HepG2 (cell line): ENCODE data around the gene PHF14. TPM values are rescaled to one million over a fixed set of nuclear protein-coding genes. Genes with fewer than 3 reads are reported as not detected.

Source experiments
- ATAC-seq: fragments of 200-7000 bp; cut with Tn5 transposase; 3 replicates; pipeline ENCODE4 v1.9.1; 2020; ENCODE audit warnings: mild to moderate bottlenecking, moderate library complexity
- BruUV-seq: library from RNA; stranded (reverse); fragments of 400-500 nt; replicated peaks from 2 replicates; lab custom pipeline; 2021; lab: Mats Ljungman, UMichigan
- CTCF ChIA-PET: fragments of 300-600 bp; formaldehyde crosslinking; extraction: SDS; loops from one replicate; lab custom pipeline; 2021; ENCODE audit warnings: low total read pairs, inconsistent platforms, low intra/inter-chr PET ratio; lab: Yijun Ruan, JAX
- POLR2A ChIA-PET: fragments of 350-600 bp; sonication (Branson Sonifier 250); formaldehyde crosslinking; loops from one replicate; lab custom pipeline; 2020; ENCODE audit warnings: antibody characterized with exemption, inconsistent platforms; lab: Yijun Ruan, JAX
- DNase-seq: peaks from one replicate; pipeline ENCODE4 v3.0.0-alpha.2; 2015; ENCODE audit warnings: low spot score
- FAIRE-seq: peaks from 3 replicates; lab custom pipeline; 2011; peaks lifted over from hg19 to GRCh38; lab: Jason Lieb, UNC
- H2AFZ ChIP-seq: one replicate; pipeline ENCODE4 v1.6.1; 2011; ENCODE audit warnings: low read length, inconsistent platforms
- H3K27ac ChIP-seq: fragments of 300-600 bp; 3 replicates; pipeline ENCODE4 v1.8.0; 2011; ENCODE audit warnings: mixed run types, mild to moderate bottlenecking, mixed read lengths, low read length, inconsistent platforms; ENCODE audit not compliant: insufficient read depth; ENCODE audit errors: extremely low read length
- H3K27me3 ChIP-seq, 2 experiments: fragments of 200-600 bp in 1 of 2; 2 replicates in 1 of 2; 3 replicates in 1 of 2; pipeline versions ENCODE4 v1.6.0 to v1.8.0; 2011; ENCODE audit warnings: low read length in 2 of 2, mild to moderate bottlenecking in 2 of 2, moderate library complexity in 2 of 2, inconsistent platforms in 1 of 2; ENCODE audit not compliant: insufficient read depth in 2 of 2, control insufficient read depth in 1 of 2
- H3K36me3 ChIP-seq, 2 experiments: fragments of 200-600 bp in 1 of 2; replicated peaks in 1 of 2; 2 replicates in 1 of 2; 3 replicates in 1 of 2; pipeline versions ENCODE4 v1.5.1 to v1.8.0; 2011; ENCODE audit warnings: low read length in 2 of 2, inconsistent platforms in 1 of 2; ENCODE audit not compliant: insufficient read depth in 2 of 2, control insufficient read depth in 1 of 2
- H3K4me1 ChIP-seq: 2 replicates; pipeline ENCODE4 v1.5.1; 2012; ENCODE audit warnings: low read length, inconsistent platforms; ENCODE audit not compliant: insufficient read depth
- H3K4me2 ChIP-seq: 2 replicates; pipeline ENCODE4 v1.6.0; 2011; ENCODE audit warnings: low read depth, low read length, inconsistent platforms
- H3K4me3 ChIP-seq, 3 experiments: fragments of 200-600 bp in 1 of 3; sonication (generic), shearing (Covaris generic) in 1 of 3; replicated peaks in 1 of 3; 2 replicates each; pipeline ENCODE4 v1.5.1; 2011 to 2016; ENCODE audit warnings: low read length in 3 of 3, inconsistent platforms in 2 of 3, low read depth in 2 of 3, mild to moderate bottlenecking in 2 of 3, control low read depth in 1 of 3, mixed read lengths in 1 of 3; ENCODE audit not compliant: insufficient read depth in 1 of 3
- H3K79me2 ChIP-seq: one replicate; pipeline ENCODE4 v1.6.1; 2011; ENCODE audit warnings: low read length, inconsistent platforms; ENCODE audit not compliant: insufficient read depth
- H3K9ac ChIP-seq: 2 replicates; pipeline ENCODE4 v1.6.0; 2011; ENCODE audit warnings: mild to moderate bottlenecking, low read depth, low read length, inconsistent platforms; ENCODE audit not compliant: insufficient read depth
- H3K9me3 ChIP-seq: 2 replicates; pipeline ENCODE4 v1.5.1; 2012; ENCODE audit warnings: mild to moderate bottlenecking, low read length
- H4K20me1 ChIP-seq: 2 replicates; pipeline ENCODE4 v1.6.0; 2011; ENCODE audit warnings: inconsistent platforms, mild to moderate bottlenecking, low read length, moderate library complexity; ENCODE audit not compliant: insufficient read depth
- CEBPB ChIP-seq: IDR thresholded peaks from 2 replicates; pipeline ENCODE4 v1.6.1; 2011; ENCODE audit warnings: low read depth, low read length, improper control_type of control experiment, borderline replicate concordance
- CREB1 ChIP-seq, 2 experiments: fragments of 450-650 bp in 1 of 2; IDR thresholded peaks; 2 replicates each; pipeline ENCODE4 v1.6.1; 2016 to 2017; ENCODE audit warnings: control low read depth in 1 of 2, mild to moderate bottlenecking in 1 of 2, missing compliant biosample characterization in 1 of 2, missing genetic modification characterization in 1 of 2
- EZH2 ChIP-seq: conservative IDR thresholded peaks from 2 replicates; pipeline ENCODE4 v1.6.1; 2012; ENCODE audit warnings: mild to moderate bottlenecking, low read depth, low read length, moderate library complexity
- FOXM1 ChIP-seq: sonication (generic); formaldehyde crosslinking; IDR thresholded peaks from 2 replicates; pipeline ENCODE4 v1.5.0; 2020; ENCODE audit warnings: missing genetic modification reagents
- FOXP1 ChIP-seq, 2 experiments: fragments of 450-650 bp in 1 of 2; IDR thresholded peaks; 2 replicates each; pipeline ENCODE4 v1.6.1; 2017 to 2018; ENCODE audit warnings: antibody characterized with exemption in 1 of 2
- HOXD1 ChIP-seq: sonication (generic); formaldehyde crosslinking; IDR thresholded peaks from 2 replicates; pipeline ENCODE4 v1.5.0; 2020; ENCODE audit warnings: missing genetic modification reagents
- NFRKB ChIP-seq: fragments of 450-650 bp; IDR thresholded peaks from 2 replicates; pipeline ENCODE4 v1.6.1; 2017
- SPEN ChIP-seq: sonication (generic); formaldehyde crosslinking; IDR thresholded peaks from 2 replicates; pipeline ENCODE4 v1.5.1; 2020; ENCODE audit warnings: low read depth, mild to moderate bottlenecking, missing genetic modification reagents
- TARDBP ChIP-seq: sonication (generic); formaldehyde crosslinking; IDR thresholded peaks from 2 replicates; pipeline ENCODE4 v1.8.0; 2022; ENCODE audit warnings: mild to moderate bottlenecking, missing genetic modification reagents
- TCF7L2 ChIP-seq: IDR thresholded peaks from 2 replicates; pipeline ENCODE4 v1.6.1; 2011; ENCODE audit warnings: mild to moderate bottlenecking, low read depth, low read length, moderate library complexity
- WGBS: methylation state at CpG from one replicate; pipeline ENCODE4 v1.1.6; 2017; ENCODE audit warnings: low lambda C conversion rate; 5-methylcytosine and 5-hydroxymethylcytosine counted together
- in situ Hi-C: cut with HindIII; loops from 2 replicates; pipeline ENCODE4 v1.10.0; 2017; ENCODE audit warnings: low pct_unique_long_range_greater_than_20kb; ENCODE audit not compliant: extremely low pct_ligation_motif_present
- intact Hi-C: fragments of 100-400 bp; cut with micrococcal nuclease; formaldehyde crosslinking; loops from one replicate; pipeline ENCODE4 v1.10.0; 2022; ENCODE audit not compliant: unreplicated experiment
- polyA plus RNA-seq, 8 experiments: library from polyadenylated mRNA; depleted of rRNA in 3 of 8; stranded (reverse) in 7 of 8; unstranded in 1 of 8; fragments of >200 nt; fragmentation: Illumina TruSeq in 4 of 8; extraction: Trizol in 4 of 8; gene quantifications; 2 replicates each; pipeline versions ENCODE4 v1.2.1 to v1.2.3, GENCODE V29; 2011 to 2016; ENCODE audit warnings: low read depth in 4 of 8, missing spikeins in 1 of 8, mixed read lengths in 1 of 8; ENCODE audit not compliant: insufficient read depth in 1 of 8
- total RNA-seq, 5 experiments: library from RNA; depleted of rRNA; stranded (reverse); fragments of >200 nt; fragmentation: Illumina TruSeq; extraction: Trizol; gene quantifications; 2 replicates each; pipeline ENCODE4 v1.2.3, GENCODE V29; 2016; ENCODE audit warnings: low read depth in 1 of 5
- TF ChIP-seq, protein P1 (sequence below): fragments of 450-650 bp; IDR thresholded peaks from 2 replicates; pipeline ENCODE4 v1.6.1; 2016
- TF ChIP-seq, protein P2 (sequence below): IDR thresholded peaks from 2 replicates; pipeline ENCODE4 v1.6.1; 2016; ENCODE audit warnings: low read depth, borderline replicate concordance

The PHF14 gene
- total and polyA plus RNA-seq, 2 of the 13 experiments (the other 11 are each of a cell fraction or from before 2014, with no cell fraction given) = 18.9 to 68.7 TPM

DNA sequence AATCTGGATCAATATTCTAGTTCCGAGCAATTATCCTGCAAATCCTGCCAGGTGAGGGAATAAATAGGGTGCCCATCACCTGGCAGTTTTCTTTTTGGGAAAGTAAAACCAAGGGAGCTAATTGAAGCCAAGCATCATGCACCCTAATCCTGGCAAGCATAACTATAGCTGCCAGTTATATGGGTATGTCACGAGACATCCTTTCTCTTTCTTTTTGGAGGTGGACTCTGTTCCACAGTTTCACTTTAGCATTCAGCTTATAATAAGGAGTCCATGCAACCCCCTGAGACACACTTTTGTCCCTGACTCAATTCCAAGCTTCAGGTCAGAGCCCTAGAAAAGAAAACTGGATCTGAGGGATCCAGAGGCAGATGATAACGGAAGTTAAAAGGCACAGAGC lies 222.5 kb downstream of the PHF14 start:
- no peak overlapping the region for H3K9ac ChIP-seq
- H3K4me2 ChIP-seq = no peak overlapping the region
- no peak for ATAC-seq
- no peak overlapping the region for H3K4me3 ChIP-seq
- intact Hi-C loops = no loop called here
- in situ Hi-C loops = no loop called here
- POLR2A ChIA-PET = no interaction called here
- no peak overlapping the region for H2AFZ ChIP-seq
- TF ChIP-seq CREB1 (IDR thresholded peaks at IDR 0.05) (no peak), CREB1 (CRISPR knock-in tag; IDR thresholded peaks at IDR 0.05) (no peak), TARDBP (CRISPR knock-in tag) (no peak), NFRKB (no peak), SPEN (no peak), CEBPB (no peak), FOXP1 (IDR thresholded peaks at IDR 0.05) (no peak), FOXP1 (CRISPR knock-in tag; IDR thresholded peaks at IDR 0.05) (no peak), HOXD1 (CRISPR knock-in tag) (no peak), TCF7L2 (no peak), FOXM1 (CRISPR knock-in tag) (no peak), EZH2 (no peak)
- TF ChIP-seq, protein P1, sequence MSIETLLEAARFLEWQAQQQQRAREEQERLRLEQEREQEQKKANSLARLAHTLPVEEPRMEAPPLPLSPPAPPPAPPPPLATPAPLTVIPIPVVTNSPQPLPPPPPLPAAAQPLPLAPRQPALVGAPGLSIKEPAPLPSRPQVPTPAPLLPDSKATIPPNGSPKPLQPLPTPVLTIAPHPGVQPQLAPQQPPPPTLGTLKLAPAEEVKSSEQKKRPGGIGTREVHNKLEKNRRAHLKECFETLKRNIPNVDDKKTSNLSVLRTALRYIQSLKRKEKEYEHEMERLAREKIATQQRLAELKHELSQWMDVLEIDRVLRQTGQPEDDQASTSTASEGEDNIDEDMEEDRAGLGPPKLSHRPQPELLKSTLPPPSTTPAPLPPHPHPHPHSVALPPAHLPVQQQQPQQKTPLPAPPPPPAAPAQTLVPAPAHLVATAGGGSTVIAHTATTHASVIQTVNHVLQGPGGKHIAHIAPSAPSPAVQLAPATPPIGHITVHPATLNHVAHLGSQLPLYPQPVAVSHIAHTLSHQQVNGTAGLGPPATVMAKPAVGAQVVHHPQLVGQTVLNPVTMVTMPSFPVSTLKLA = no peak
- TF ChIP-seq, protein P2, sequence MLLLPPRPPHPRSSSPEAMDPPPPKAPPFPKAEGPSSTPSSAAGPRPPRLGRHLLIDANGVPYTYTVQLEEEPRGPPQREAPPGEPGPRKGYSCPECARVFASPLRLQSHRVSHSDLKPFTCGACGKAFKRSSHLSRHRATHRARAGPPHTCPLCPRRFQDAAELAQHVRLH = no peak
- no peak overlapping the region for H3K27ac ChIP-seq
- no peaks in the 10 kb centered on the region for H3K36me3 ChIP-seq
- no peak for FAIRE-seq
- H3K4me1 ChIP-seq = peaks cover 39% of the 10 kb centered on the region
- H3K79me2 ChIP-seq = no peaks in the 10 kb centered on the region
- CTCF ChIA-PET = no interaction called here
- no peaks in the 10 kb centered on the region for H3K9me3 ChIP-seq
- DNase-seq = no peak
- H4K20me1 ChIP-seq = no peaks in the 10 kb centered on the region
- 41% methylated on average over 3 of the region's 3 CpGs for WGBS
- no TSS peak for BruUV-seq
- no peaks in the 10 kb centered on the region for H3K27me3 ChIP-seq
